Adrenal gland (tissue), 12 donors: ENCODE data around the gene RND1. TPM values are rescaled to one million over a fixed set of nuclear protein-coding genes. Genes with fewer than 3 reads are reported as not detected.

Source experiments
- DNase-seq, 7 donors: peaks; one replicate each; pipeline ENCODE4 v3.0.0-alpha.2; 2019 to 2020
- H3K27ac ChIP-seq, 5 donors: fragments of 200-600 bp; sonication (generic) in 4 of 5; 1 replicate in 3 of 5; 2 replicates in 2 of 5; pipeline versions ENCODE4 v1.5.1 to v1.8.0; 2016 to 2020; ENCODE audit warnings: mild to moderate bottlenecking in 1 of 5
- H3K27me3 ChIP-seq: fragments of 200-600 bp; 2 replicates; pipeline ENCODE4 v1.8.0; 2021
- H3K36me3 ChIP-seq, 2 donors: fragments of 200-600 bp; replicated peaks in 1 of 2; 1 replicate in 1 of 2; 2 replicates in 1 of 2; pipeline versions ENCODE4 v1.5.1 to v1.8.0; 2018 to 2022
- H3K4me1 ChIP-seq, 2 donors: fragments of 200-600 bp; replicated peaks in 1 of 2; 1 replicate in 1 of 2; 2 replicates in 1 of 2; pipeline versions ENCODE4 v1.5.1 to v1.8.0; 2018 to 2021
- H3K4me3 ChIP-seq, 4 donors: fragments of 200-600 bp; sonication (generic) in 3 of 4; one replicate each; pipeline ENCODE4 v1.5.1; 2016 to 2018
- H3K9me3 ChIP-seq, 3 donors: fragments of 200-600 bp; sonication (generic) in 1 of 3; replicated peaks in 1 of 3; 1 replicate in 2 of 3; 2 replicates in 1 of 3; pipeline versions ENCODE4 v1.5.1 to v1.8.0; 2016 to 2021
- POLR2A ChIP-seq, 2 donors: fragments of 450-650 bp; IDR thresholded peaks; one replicate each; pipeline ENCODE4 v1.6.1; 2017; ENCODE audit warnings: antibody characterized with exemption in 2 of 2, mild to moderate bottlenecking in 2 of 2, moderate library complexity in 1 of 2
- WGBS, 4 donors: extraction: QIAGEN DNeasy Blood & Tissue Kit in 2 of 4; methylation state at CpG; one replicate each; pipeline versions ENCODE4 v1.1.5 to v1.1.7; 2013 to 2017; 5-methylcytosine and 5-hydroxymethylcytosine counted together
- intact Hi-C, 2 donors: fragments of 100-400 bp; cut with DNase I; formaldehyde crosslinking; loops; one replicate each; pipeline versions ENCODE4 v1.14.1 to v1.15.0; 2022 to 2023
- polyA plus RNA-seq, 3 donors: library from polyadenylated mRNA; stranded (reverse); fragments of 200-250 nt in 2 of 3; fragments of 350-450 nt in 1 of 3; fragmentation: Illumina TruSeq in 1 of 3; extraction: RNeasy Lipid Tissue Mini Kit (QIAGEN cat#74804) in 1 of 3; gene quantifications; one replicate each; pipeline ENCODE4 v1.2.3, GENCODE V29; 2013 to 2014
- total RNA-seq, 9 donors: library from RNA; depleted of rRNA in 4 of 9; stranded (reverse); fragments of >200 nt in 4 of 9; fragments of 120-200 nt in 1 of 9; fragmentation: NEBNext Ultra II Directional in 1 of 9; extraction: Animal tissue kit (Norgen Biotek cat#: 25700) in 1 of 9; gene quantifications; one replicate each; pipeline versions ENCODE4 v1.1.0 to v1.2.4, GENCODE V29; 2013 to 2023
- TF ChIP-seq, protein P1 (sequence below), 6 experiments: fragments of 450-650 bp in 4 of 6; fragments of 200-600 bp in 2 of 6; sonication (generic) in 1 of 6; IDR thresholded peaks; 1 replicate in 5 of 6; 2 replicates in 1 of 6; pipeline versions ENCODE4 v1.5.1 to v1.8.0; 2016 to 2021; ENCODE audit warnings: antibody characterized with exemption in 6 of 6, mild to moderate bottlenecking in 2 of 6, moderate library complexity in 1 of 6
- donor health status: healthy with polysubstance abuse.
- donor health status: Bipolar disorder and iron deficiency.
- donor health status: DM: yes; HTN: yes; CAD: no.
- donor health status: DM: no; HTN: no; CAD: no.
- donor health status: DM: no; HTN: no; CAD: no.
- donor health status: DM: yes; HTN: yes; CAD: no.

The RND1 gene
- total and polyA plus RNA-seq, 12 donors: 0.20 to 2.9 (median 0.43) TPM; not detected in 5

DNA sequence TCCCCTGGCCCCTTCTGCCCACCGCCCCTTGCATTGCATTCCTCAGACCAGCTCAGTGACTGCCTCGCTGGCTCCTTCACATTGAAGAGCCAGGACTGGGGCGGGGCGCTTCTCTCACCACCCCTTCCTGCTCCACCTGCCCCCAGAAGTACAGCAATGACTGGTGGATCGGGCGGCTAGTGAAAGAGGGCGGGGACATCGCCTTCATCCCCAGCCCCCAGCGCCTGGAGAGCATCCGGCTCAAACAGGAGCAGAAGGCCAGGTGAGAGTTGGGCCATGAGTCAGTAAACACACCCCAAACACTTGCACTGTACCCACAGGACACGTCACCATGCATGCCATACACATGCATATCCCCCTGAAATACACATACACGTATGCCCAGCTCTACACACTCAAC is 41.6 kb downstream of the RND1 start:
- TF ChIP-seq, protein P1, sequence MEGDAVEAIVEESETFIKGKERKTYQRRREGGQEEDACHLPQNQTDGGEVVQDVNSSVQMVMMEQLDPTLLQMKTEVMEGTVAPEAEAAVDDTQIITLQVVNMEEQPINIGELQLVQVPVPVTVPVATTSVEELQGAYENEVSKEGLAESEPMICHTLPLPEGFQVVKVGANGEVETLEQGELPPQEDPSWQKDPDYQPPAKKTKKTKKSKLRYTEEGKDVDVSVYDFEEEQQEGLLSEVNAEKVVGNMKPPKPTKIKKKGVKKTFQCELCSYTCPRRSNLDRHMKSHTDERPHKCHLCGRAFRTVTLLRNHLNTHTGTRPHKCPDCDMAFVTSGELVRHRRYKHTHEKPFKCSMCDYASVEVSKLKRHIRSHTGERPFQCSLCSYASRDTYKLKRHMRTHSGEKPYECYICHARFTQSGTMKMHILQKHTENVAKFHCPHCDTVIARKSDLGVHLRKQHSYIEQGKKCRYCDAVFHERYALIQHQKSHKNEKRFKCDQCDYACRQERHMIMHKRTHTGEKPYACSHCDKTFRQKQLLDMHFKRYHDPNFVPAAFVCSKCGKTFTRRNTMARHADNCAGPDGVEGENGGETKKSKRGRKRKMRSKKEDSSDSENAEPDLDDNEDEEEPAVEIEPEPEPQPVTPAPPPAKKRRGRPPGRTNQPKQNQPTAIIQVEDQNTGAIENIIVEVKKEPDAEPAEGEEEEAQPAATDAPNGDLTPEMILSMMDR (IDR thresholded peaks at IDR 0.05): no peak
- no peak for TF ChIP-seq POLR2A (IDR thresholded peaks at IDR 0.05)
- no peak for DNase-seq
- peaks cover 0 to 4% of the 10 kb centered on the region in 2 donors for H3K4me1 ChIP-seq
- 83 to 91% (median 87%) methylated on average over 12 of the region's 12 CpGs for whole genome bisulfite sequencing, 4 donors
- no peaks in the 10 kb centered on the region for H3K9me3 ChIP-seq
- intact Hi-C loops: no loop called here
- peaks cover 0 to 14% of the 10 kb centered on the region in 2 donors for H3K36me3 ChIP-seq
- H3K4me3 ChIP-seq: no peak overlapping the region
- no peak overlapping the region for H3K27ac ChIP-seq
- no peaks in the 10 kb centered on the region for H3K27me3 ChIP-seq

DNA sequence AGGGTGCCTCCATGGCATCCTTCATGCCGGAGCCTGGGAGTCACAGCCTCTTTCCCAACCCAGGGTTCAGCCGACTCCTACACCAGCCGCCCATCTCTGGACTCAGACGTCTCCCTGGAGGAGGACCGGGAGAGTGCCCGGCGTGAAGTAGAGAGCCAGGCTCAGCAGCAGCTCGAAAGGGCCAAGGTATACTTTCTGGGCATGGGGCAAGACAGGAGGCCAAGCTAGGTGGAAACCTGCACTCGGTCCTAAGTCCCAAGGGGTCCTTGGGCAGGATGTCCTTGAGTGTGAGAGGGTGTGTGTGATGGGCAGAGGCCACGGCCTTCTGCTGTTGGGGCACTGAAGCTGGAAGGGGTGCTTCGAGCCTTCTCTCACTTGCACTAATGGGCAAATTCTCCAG is 42.4 kb downstream of the RND1 start:
- DNase-seq: no peak
- Histone ChIP-seq H3K36me3 (peaks cover 0 to 9% of the 10 kb centered on the region in 2 donors), H3K27me3 (no peaks in the 10 kb centered on the region), H3K4me1 (peaks cover 4 to 5% of the 10 kb centered on the region in 2 donors), H3K27ac (no peak overlapping the region), H3K9me3 (no peaks in the 10 kb centered on the region), H3K4me3 (no peak overlapping the region)
- WGBS, 4 donors: 85 to 100% (median 89%) methylated on average over 6 to 11 of the region's 11 CpGs
- intact Hi-C loops: no loop called here
- TF ChIP-seq, protein P1 (IDR thresholded peaks at IDR 0.05): no peak
- TF ChIP-seq POLR2A (IDR thresholded peaks at IDR 0.05): no peak

DNA sequence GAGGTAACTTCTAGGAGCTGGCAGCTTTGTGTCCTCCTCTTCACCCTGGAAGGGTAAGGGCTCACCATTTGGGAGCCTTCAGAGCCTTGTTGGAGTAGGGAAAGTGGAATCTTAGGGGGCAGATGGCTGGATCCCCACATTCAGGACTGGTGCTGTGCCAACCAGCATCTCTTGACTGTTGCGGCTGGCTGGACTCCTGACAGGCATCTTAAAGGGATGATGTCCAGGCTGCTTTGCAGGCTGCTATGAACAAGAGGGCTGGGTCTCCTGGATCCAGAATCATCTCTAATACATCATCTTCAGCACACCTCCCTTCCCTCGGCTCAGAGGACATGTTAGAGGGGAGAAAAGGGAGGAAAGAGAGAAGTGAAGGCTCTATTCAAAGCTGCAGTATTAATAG is 43.0 kb downstream of the RND1 start:
- Histone ChIP-seq H3K4me1 (peaks cover 9 to 10% of the 10 kb centered on the region in 2 donors), H3K27me3 (no peaks in the 10 kb centered on the region), H3K27ac (no peak overlapping the region), H3K9me3 (no peaks in the 10 kb centered on the region), H3K4me3 (no peak overlapping the region), H3K36me3 (peaks cover 0 to 7% of the 10 kb centered on the region in 2 donors)
- 55 to 82% (median 72%) methylated on average over 2 of the region's 2 CpGs for WGBS, 4 donors
- intact Hi-C loops: no loop called here
- DNase-seq: no peak
- TF ChIP-seq, protein P1 (IDR thresholded peaks at IDR 0.05): no peak
- TF ChIP-seq POLR2A (IDR thresholded peaks at IDR 0.05): no peak

DNA sequence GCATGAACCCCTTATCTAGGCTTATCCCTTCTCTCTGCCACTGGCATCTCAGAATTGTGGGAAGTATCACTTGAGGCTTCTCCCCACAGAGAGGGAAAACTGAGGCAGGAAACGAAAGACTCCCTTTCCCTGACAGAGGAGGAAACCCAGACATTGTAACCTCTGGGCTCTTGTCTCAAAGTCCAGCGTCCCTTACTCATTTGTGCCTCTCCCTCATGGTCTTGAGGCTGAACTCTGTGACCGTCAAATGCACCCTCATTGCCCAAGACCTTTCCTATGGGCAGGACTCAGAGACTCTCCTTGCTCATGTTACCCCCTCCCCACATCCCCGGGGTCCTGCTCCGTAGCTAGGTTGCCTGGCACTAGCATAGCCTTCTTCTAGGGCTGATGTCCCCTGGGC is 43.5 kb downstream of the RND1 start:
- peaks cover 8 to 10% of the 10 kb centered on the region in 2 donors for H3K4me1 ChIP-seq
- TF ChIP-seq, protein P1 (IDR thresholded peaks at IDR 0.05): no peak
- no peak for TF ChIP-seq POLR2A (IDR thresholded peaks at IDR 0.05)
- 89 to 96% (median 94%) methylated on average over 4 to 5 of the region's 5 CpGs for WGBS, 4 donors
- H3K9me3 ChIP-seq: no peaks in the 10 kb centered on the region
- peaks cover 0 to 1% of the 10 kb centered on the region in 2 donors for H3K36me3 ChIP-seq
- no peak overlapping the region for H3K27ac ChIP-seq
- H3K4me3 ChIP-seq: no peak overlapping the region
- no peak for DNase-seq
- H3K27me3 ChIP-seq: no peaks in the 10 kb centered on the region
- intact Hi-C loops: no loop called here
